B cell (primary cell): Measurements from ENCODE around the gene ATG13. TPM values are rescaled to one million over a fixed set of nuclear protein-coding genes. Genes with fewer than 3 reads are reported as not detected.

ENCODE experiments used
- ATAC-seq: fragments of 200-7000 bp; cut with Tn5 transposase; one replicate; pipeline ENCODE4 v1.10.0; 2021; ENCODE audit warnings: low read depth, mild to moderate bottlenecking, moderate number of reproducible peaks, moderate library complexity
- CTCF ChIA-PET: fragments of 350-600 bp; sonication (Branson Sonifier 250); formaldehyde crosslinking; loops from one replicate; lab custom pipeline; 2021; ENCODE audit warnings: antibody characterized with exemption, inconsistent platforms; lab: Charles Lee
- POLR2A ChIA-PET: fragments of 350-600 bp; sonication (Branson Sonifier 250); formaldehyde crosslinking; loops from one replicate; lab custom pipeline; 2021; ENCODE audit warnings: antibody characterized with exemption; lab: Charles Lee
- DNase-seq: peaks from one replicate; pipeline ENCODE4 v3.0.0; 2013
- H2AFZ ChIP-seq: 2 replicates; pipeline ENCODE4 v1.6.1; 2012; ENCODE audit warnings: mild to moderate bottlenecking, low read depth, low read length; ENCODE audit not compliant: insufficient read depth, poor library complexity, severe bottlenecking
- H3K27ac ChIP-seq, 2 donors: 1 replicate in 1 of 2; 2 replicates in 1 of 2; pipeline ENCODE4 v1.5.1; 2012 to 2013; ENCODE audit warnings: low read length in 2 of 2, mild to moderate bottlenecking in 2 of 2, moderate library complexity in 1 of 2
- H3K27me3 ChIP-seq, 4 experiments: fragments of 200-600 bp in 1 of 4; sonication (generic) in 1 of 4; replicated peaks in 1 of 4; 1 replicate in 2 of 4; 2 replicates in 2 of 4; pipeline versions ENCODE4 v1.6.1 to v1.7.0; 2013 to 2016; ENCODE audit warnings: low read length in 3 of 4, mild to moderate bottlenecking in 2 of 4, mixed read lengths in 1 of 4, moderate library complexity in 1 of 4; ENCODE audit not compliant: insufficient read depth in 4 of 4, control insufficient read depth in 3 of 4; ENCODE audit errors: control extremely low read depth in 1 of 4
- H3K36me3 ChIP-seq, 2 experiments: replicated peaks in 1 of 2; 1 replicate in 1 of 2; 2 replicates in 1 of 2; pipeline versions ENCODE4 v1.6.1 to v1.7.1; 2013; ENCODE audit warnings: low read length in 1 of 2; ENCODE audit not compliant: insufficient read depth in 2 of 2, control insufficient read depth in 1 of 2; ENCODE audit errors: control extremely low read depth in 1 of 2, extremely low read depth in 1 of 2
- H3K4me1 ChIP-seq, 2 donors: fragments of 200-600 bp in 1 of 2; sonication (generic) in 1 of 2; 1 replicate in 1 of 2; 2 replicates in 1 of 2; pipeline versions ENCODE4 v1.5.1 to v1.6.1; 2013 to 2017; ENCODE audit warnings: low read length in 2 of 2; ENCODE audit not compliant: control insufficient read depth in 2 of 2, insufficient read depth in 2 of 2
- H3K4me2 ChIP-seq: replicated peaks from 2 replicates; pipeline ENCODE3; 2012; ENCODE audit warnings: mild to moderate bottlenecking, low read depth, low read length; ENCODE audit not compliant: poor library complexity, severe bottlenecking
- H3K4me3 ChIP-seq, 5 experiments: fragments of 200-600 bp in 1 of 5; sonication (generic) in 1 of 5; 1 replicate in 3 of 5; 2 replicates in 2 of 5; pipeline versions ENCODE4 v1.5.1 to v1.7.0; 2011 to 2016; ENCODE audit warnings: low read length in 4 of 5, mild to moderate bottlenecking in 4 of 5, low read depth in 2 of 5, control low read depth in 1 of 5, moderate library complexity in 1 of 5; ENCODE audit not compliant: insufficient read depth in 1 of 5; ENCODE audit errors: control extremely low read depth in 1 of 5, extremely low read depth in 1 of 5
- H3K79me2 ChIP-seq: fragments of 200-600 bp; sonication (generic); one replicate; pipeline ENCODE4 v1.6.0; 2016; ENCODE audit warnings: low read length; ENCODE audit not compliant: control insufficient read depth, insufficient read depth
- H3K9ac ChIP-seq: fragments of 200-600 bp; sonication (generic); 2 replicates; pipeline ENCODE4 v1.6.1; 2017; ENCODE audit warnings: mild to moderate bottlenecking, low read length, moderate library complexity
- H3K9me3 ChIP-seq, 3 donors: one replicate each; pipeline versions ENCODE4 v1.6.1 to v1.7.1; 2013; ENCODE audit warnings: low read length in 2 of 3; ENCODE audit not compliant: control insufficient read depth in 2 of 3, insufficient read depth in 1 of 3; ENCODE audit errors: control extremely low read depth in 1 of 3
- H4K20me1 ChIP-seq: 2 replicates; pipeline ENCODE4 v1.6.0; 2012; ENCODE audit warnings: mild to moderate bottlenecking, low read length; ENCODE audit not compliant: insufficient read depth, control insufficient read depth, poor library complexity, severe bottlenecking
- H3K27ac Mint-ChIP-seq: one replicate; pipeline ENCODE4 v1.8.0; 2021; ENCODE audit warnings: mixed read lengths
- H3K27me3 Mint-ChIP-seq: one replicate; pipeline ENCODE4 v1.8.0; 2021; ENCODE audit warnings: mixed read lengths
- H3K4me1 Mint-ChIP-seq: one replicate; pipeline ENCODE4 v1.8.0; 2021; ENCODE audit warnings: mixed read lengths
- H3K4me3 Mint-ChIP-seq: one replicate; pipeline ENCODE4 v1.8.0; 2021; ENCODE audit warnings: mixed read lengths
- H3K9me3 Mint-ChIP-seq: one replicate; pipeline ENCODE4 v1.8.0; 2022; ENCODE audit warnings: mixed read lengths; ENCODE audit not compliant: insufficient read depth
- CTCF ChIP-seq: fragments of 200-600 bp; IDR thresholded peaks from one replicate; pipeline ENCODE4 v1.8.0; 2022; ENCODE audit warnings: antibody characterized with exemption, mild to moderate bottlenecking
- EZH2 ChIP-seq: IDR thresholded peaks from 2 replicates; pipeline ENCODE4 v1.6.1; 2012; ENCODE audit warnings: borderline replicate concordance, low read depth, mild to moderate bottlenecking, moderate library complexity, low read length; ENCODE audit not compliant: insufficient read depth, poor library complexity, severe bottlenecking
- WGBS: methylation state at CpG from one replicate; pipeline ENCODE4 v1.1.5; 2013; ENCODE audit warnings: missing lambda C conversion rate; ENCODE audit not compliant: insufficient coverage; 5-methylcytosine and 5-hydroxymethylcytosine counted together
- intact Hi-C: fragments of 100-400 bp; cut with micrococcal nuclease; formaldehyde crosslinking; loops from one replicate; pipeline ENCODE4 v1.10.0; 2022
- polyA plus RNA-seq: library from polyadenylated mRNA; depleted of rRNA; stranded (reverse); fragments of >200 nt; gene quantifications from 2 replicates; pipeline ENCODE4 v1.2.3, GENCODE V29; 2012
- total RNA-seq, 2 donors: library from RNA; stranded (reverse); fragments of 120-200 nt in 1 of 2; gene quantifications; 1 replicate in 1 of 2; 2 replicates in 1 of 2; pipeline versions ENCODE4 v1.2.3 to v1.2.4, GENCODE V29; 2013 to 2022

Gene ATG13
- total and polyA plus RNA-seq, 2 donors (not counting 1 experiment from before 2014, with no cell fraction given), result 48.5 to 88.8 TPM

- no peaks in the 10 kb centered on the region for H3K4me1 ChIP-seq
- H3K9ac ChIP-seq, result no peak overlapping the region
- CTCF ChIA-PET, result no interaction called here
- POLR2A ChIA-PET, result no interaction called here
- peaks cover 3% of the 10 kb centered on the region for H3K27me3 Mint-ChIP-seq
- no peak for ATAC-seq
- no peaks in the 10 kb centered on the region for H4K20me1 ChIP-seq
- 39% methylated on average over 8 of the region's 8 CpGs for WGBS
- intact Hi-C loops, result no loop called here
- H3K79me2 ChIP-seq, result no peaks in the 10 kb centered on the region
- no peak overlapping the region for H3K27ac ChIP-seq
- H3K4me1 Mint-ChIP-seq, result no peaks in the 10 kb centered on the region
- H3K27me3 ChIP-seq, result no peaks in the 10 kb centered on the region
- no peak overlapping the region for H3K4me3 ChIP-seq
- H3K9me3 ChIP-seq, result no peaks in the 10 kb centered on the region
- peak overlapping the region; percentile 42 for H2AFZ ChIP-seq
- no peaks in the 10 kb centered on the region for H3K36me3 ChIP-seq
- no peak for DNase-seq
- no peaks in the 10 kb centered on the region for H3K9me3 Mint-ChIP-seq
- H3K27ac Mint-ChIP-seq, result no peak overlapping the region
- TF ChIP-seq EZH2 (no peak), CTCF (no peak)
- H3K4me2 ChIP-seq, result no peak overlapping the region
- H3K4me3 Mint-ChIP-seq, result no peak overlapping the region
Measured at GRCh38 chr11:46724088-46724487, 106.7 kb downstream of the ATG13 start.

Other genes with a start within 250 kb of the ATG13 start
- 2.6 and 2.9 TPM in 2 replicates for gene MDK, start 235.9 kb upstream of the ATG13 start, total RNA-seq
- gene MDK, start 235.9 kb upstream of the ATG13 start, polyA plus RNA-seq, result 1.2 and 1.5 TPM in 2 replicates
- 0.49 TPM in 1 of 2 replicates, not detected in the other for gene CHRM4, start 225.8 kb upstream of the ATG13 start, total RNA-seq
- 1.4 and 2.7 TPM in 2 replicates for gene CHRM4, start 225.8 kb upstream of the ATG13 start, polyA plus RNA-seq
- gene AMBRA1, start 23.5 kb upstream of the ATG13 start, total RNA-seq, result 36.1 and 47.4 TPM in 2 replicates
- gene AMBRA1, start 23.5 kb upstream of the ATG13 start, polyA plus RNA-seq, result 13.8 and 16.8 TPM in 2 replicates
- gene HARBI1, start 326 bp upstream of the ATG13 start, total RNA-seq, result 6.7 and 8.0 TPM in 2 replicates
- 7.7 and 12.6 TPM in 2 replicates for gene HARBI1, start 326 bp upstream of the ATG13 start, polyA plus RNA-seq
- gene ARHGAP1, start 83.1 kb downstream of the ATG13 start, total RNA-seq, result 55.0 and 56.8 TPM in 2 replicates
- 26.3 and 33.9 TPM in 2 replicates for gene ARHGAP1, start 83.1 kb downstream of the ATG13 start, polyA plus RNA-seq
- 19.2 and 22.3 TPM in 2 replicates for gene ZNF408, start 83.5 kb downstream of the ATG13 start, total RNA-seq
- gene ZNF408, start 83.5 kb downstream of the ATG13 start, polyA plus RNA-seq, result 8.3 and 9.0 TPM in 2 replicates
- not detected in 2 replicates for gene F2, start 101.7 kb downstream of the ATG13 start, total RNA-seq
- gene F2, start 101.7 kb downstream of the ATG13 start, polyA plus RNA-seq, result not detected in 2 replicates
- gene CKAP5, start 228.7 kb downstream of the ATG13 start, total RNA-seq, result 49.4 and 54.3 TPM in 2 replicates
- 7.3 and 7.9 TPM in 2 replicates for gene CKAP5, start 228.7 kb downstream of the ATG13 start, polyA plus RNA-seq